Natural killer cell (primary cell): ENCODE results near the gene C2orf66. TPM values are rescaled to one million over a fixed set of nuclear protein-coding genes. Genes with fewer than 3 reads are reported as not detected.

ENCODE experiments used
- ATAC-seq, 3 donors: fragments of 150-1000 bp in 2 of 3; fragments of 200-7000 bp in 1 of 3; cut with Tn5 transposase; 1 replicate in 1 of 3; 2 replicates in 2 of 3; pipeline ENCODE4 v1.10.0; 2021; ENCODE audit warnings: mild to moderate bottlenecking in 2 of 3, moderate library complexity in 2 of 3
- DNase-seq, 2 donors: peaks; one replicate each; pipeline versions ENCODE4 v3.0.0 to v3.0.0-alpha.2; 2013 to 2021; ENCODE audit warnings: mixed read lengths in 1 of 2
- H3K27ac ChIP-seq: one replicate; pipeline ENCODE4 v1.5.1; 2013; ENCODE audit warnings: mild to moderate bottlenecking, low read length
- H3K27me3 ChIP-seq: one replicate; pipeline ENCODE4 v1.6.1; 2013; ENCODE audit warnings: low read length; ENCODE audit not compliant: control insufficient read depth, insufficient read depth
- H3K36me3 ChIP-seq: one replicate; pipeline ENCODE4 v1.6.1; 2013; ENCODE audit warnings: low read length; ENCODE audit not compliant: control insufficient read depth, insufficient read depth
- H3K4me1 ChIP-seq: one replicate; pipeline ENCODE4 v1.6.1; 2013; ENCODE audit warnings: low read length; ENCODE audit not compliant: control insufficient read depth, insufficient read depth
- H3K4me3 ChIP-seq: one replicate; pipeline ENCODE4 v1.5.1; 2013; ENCODE audit warnings: low read length
- H3K9me3 ChIP-seq: one replicate; pipeline ENCODE4 v1.6.1; 2013; ENCODE audit warnings: low read length; ENCODE audit not compliant: control insufficient read depth, insufficient read depth
- H3K27ac Mint-ChIP-seq, 2 donors: one replicate each; pipeline ENCODE4 v1.8.0; 2022; ENCODE audit warnings: mild to moderate bottlenecking in 2 of 2, mixed read lengths in 2 of 2, moderate library complexity in 1 of 2
- H3K27me3 Mint-ChIP-seq, 2 donors: one replicate each; pipeline ENCODE4 v1.8.0; 2022; ENCODE audit warnings: low read depth in 2 of 2, mixed read lengths in 2 of 2
- H3K36me3 Mint-ChIP-seq: one replicate; pipeline ENCODE4 v1.8.0; 2022; ENCODE audit warnings: mixed read lengths
- H3K4me1 Mint-ChIP-seq, 2 donors: one replicate each; pipeline ENCODE4 v1.8.0; 2022; ENCODE audit warnings: mixed read lengths in 2 of 2
- H3K4me3 Mint-ChIP-seq: one replicate; pipeline ENCODE4 v1.8.0; 2022; ENCODE audit warnings: mild to moderate bottlenecking, moderate library complexity, mixed read lengths
- H3K9me3 Mint-ChIP-seq, 2 donors: one replicate each; pipeline ENCODE4 v1.8.0; 2022; ENCODE audit warnings: mixed read lengths in 2 of 2
- CTCF ChIP-seq: fragments of 200-600 bp; IDR thresholded peaks from one replicate; pipeline ENCODE4 v1.8.0; 2022; ENCODE audit warnings: antibody characterized with exemption
- WGBS: methylation state at CpG from one replicate; pipeline ENCODE4 v1.1.7; 2013; ENCODE audit warnings: missing lambda C conversion rate; ENCODE audit not compliant: insufficient coverage; 5-methylcytosine and 5-hydroxymethylcytosine counted together
- intact Hi-C: fragments of 100-400 bp; cut with micrococcal nuclease; formaldehyde crosslinking; loops from one replicate; pipeline ENCODE4 v1.14.2; 2022
- total RNA-seq, 4 donors: library from RNA; stranded (reverse); fragments of 120-200 nt in 1 of 4; gene quantifications; one replicate each; pipeline versions ENCODE4 v1.2.3 to v1.2.4, GENCODE V29; 2013 to 2022

Gene C2orf66
- total RNA-seq, 3 donors from 2014 or later (not counting 1 experiment from before 2014, with no cell fraction given), result not detected

GRCh38 chr2:196758474-196759377, 50.4 kb downstream of the C2orf66 start:
- no peak for DNase-seq
- no peak overlapping the region for H3K4me3 ChIP-seq
- Mint-ChIP-seq H3K4me3 (no peak overlapping the region), H3K36me3 (peaks cover 22% of the 10 kb centered on the region), H3K27ac (no peak overlapping the region), H3K4me1 (no peaks in the 10 kb centered on the region), H3K27me3 (no peaks in the 10 kb centered on the region), H3K9me3 (peaks cover 11 to 19% of the 10 kb centered on the region in 2 donors)
- WGBS, result 90% methylated on average over 2 of the region's 3 CpGs
- intact Hi-C loops, result no loop called here
- H3K9me3 ChIP-seq, result no peaks in the 10 kb centered on the region
- ATAC-seq, result no peak
- H3K27ac ChIP-seq, result no peak overlapping the region
- no peaks in the 10 kb centered on the region for H3K27me3 ChIP-seq
- TF ChIP-seq CTCF, result no peak
- H3K4me1 ChIP-seq, result no peaks in the 10 kb centered on the region
- peaks cover 14% of the 10 kb centered on the region for H3K36me3 ChIP-seq

Other genes with a start within 250 kb of the C2orf66 start
- 1 to 10 TPM in 1 of 3 donors, under 1 TPM in 2; 0.49 to 1.2 (median 0.55) TPM for gene HECW2, start 215.8 kb downstream of the C2orf66 start, total RNA-seq
- gene CCDC150, start 169.6 kb downstream of the C2orf66 start, total RNA-seq, result 1 to 10 TPM; 1.1 to 2.3 (median 1.3) TPM
- 10 to 100 TPM; 33.4 to 49.9 (median 34.8) TPM for gene GTF3C3, start 9.7 kb downstream of the C2orf66 start, total RNA-seq
- 1 to 10 TPM; 2.5 to 4.9 (median 3.3) TPM for gene PGAP1, start 117.4 kb upstream of the C2orf66 start, total RNA-seq